NCI-H1092 (cell line): ENCODE measurements around the gene OAF.

Source experiments
- DNase-seq: peaks from one replicate; lab custom pipeline; 2025; lab: John Stamatoyannopoulos, UW

The OAF gene

DNA sequence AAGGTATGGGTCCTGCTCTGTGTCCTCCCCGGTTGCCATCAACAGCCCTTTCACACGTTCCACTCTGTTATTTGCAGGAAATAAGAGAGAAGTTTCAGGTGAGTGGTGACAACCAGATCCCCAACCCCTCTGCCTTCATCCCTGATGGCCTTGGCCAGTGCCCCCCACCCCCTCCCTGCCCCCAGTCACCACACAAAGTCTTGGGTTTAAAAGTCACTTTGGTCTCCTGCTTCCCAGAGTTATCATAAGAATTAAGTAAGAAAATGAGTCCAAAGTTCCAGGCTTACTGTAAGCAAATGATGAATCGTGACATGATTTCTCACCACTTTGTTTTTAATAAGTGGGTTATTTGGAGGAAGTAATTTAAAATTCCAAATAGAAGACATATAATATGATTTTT lies 9.2 kb upstream of the OAF start:
- no peak for DNase-seq

DNA sequence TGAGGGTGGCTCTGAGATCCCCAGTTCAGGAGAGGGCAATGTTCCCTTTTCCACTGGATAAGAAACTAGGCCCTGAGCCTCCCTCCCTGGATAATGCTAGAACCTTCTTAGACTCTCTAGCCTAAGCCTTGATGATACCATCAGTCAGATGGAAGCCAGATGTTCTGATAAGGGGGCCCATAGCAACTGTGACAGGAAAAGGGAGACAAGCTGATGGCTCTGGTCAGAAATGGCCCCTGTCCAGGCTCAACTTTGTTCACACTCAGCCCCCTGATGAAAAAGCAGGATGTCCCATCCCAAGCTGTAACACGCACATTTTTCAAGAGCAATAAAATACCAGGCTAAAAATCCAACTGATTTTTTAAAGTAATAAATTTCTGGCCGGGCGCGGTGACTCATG lies 7.2 kb upstream of the OAF start:
- DNase-seq, result no peak

DNA sequence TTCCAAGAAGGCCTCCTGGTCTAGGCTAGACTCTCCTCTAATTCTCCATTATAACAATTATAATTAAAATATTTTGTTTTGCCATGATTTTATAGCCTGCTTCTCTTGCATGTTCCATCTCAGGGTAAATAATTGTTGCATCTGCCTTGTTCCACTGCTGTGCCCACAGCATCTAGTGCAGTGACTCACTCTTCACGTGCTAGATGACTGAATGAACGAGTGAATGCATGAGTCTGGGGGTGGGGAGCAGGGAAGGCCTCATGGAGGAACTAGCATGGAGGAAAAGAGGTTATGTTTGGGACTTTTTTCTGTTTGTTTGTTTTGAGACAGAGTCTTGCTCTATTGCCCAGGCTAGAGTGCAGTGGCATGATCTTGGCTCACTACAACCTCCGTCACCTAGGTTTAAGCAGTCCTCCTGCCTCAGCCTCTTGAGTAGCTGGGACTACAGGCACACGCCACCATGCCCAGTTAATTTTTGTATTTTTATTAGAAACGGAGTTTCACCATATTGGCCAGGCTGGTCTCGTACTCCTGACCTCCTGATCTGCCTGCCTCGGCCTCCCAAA lies 5.2 kb upstream of the OAF start:
- DNase-seq, result no peak

DNA sequence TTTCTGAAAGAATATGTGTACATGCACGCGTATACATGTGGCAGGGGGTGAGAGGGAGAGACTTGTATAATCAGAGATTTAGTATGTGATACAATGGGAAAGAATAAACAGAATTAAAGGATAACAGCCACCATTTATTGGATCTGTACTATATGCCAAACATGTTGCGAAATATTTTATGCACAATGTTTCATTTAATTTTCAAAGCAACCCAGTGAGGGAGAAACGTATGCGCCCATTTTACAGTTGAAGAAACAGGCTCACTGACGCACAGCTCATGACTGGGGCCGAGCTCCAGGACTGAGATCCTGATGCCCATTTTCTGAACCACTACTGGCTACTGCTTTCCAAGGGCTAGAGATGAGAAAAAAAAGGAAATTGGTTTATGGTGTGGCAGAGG lies 3.3 kb upstream of the OAF start:
- DNase-seq, result no peak

DNA sequence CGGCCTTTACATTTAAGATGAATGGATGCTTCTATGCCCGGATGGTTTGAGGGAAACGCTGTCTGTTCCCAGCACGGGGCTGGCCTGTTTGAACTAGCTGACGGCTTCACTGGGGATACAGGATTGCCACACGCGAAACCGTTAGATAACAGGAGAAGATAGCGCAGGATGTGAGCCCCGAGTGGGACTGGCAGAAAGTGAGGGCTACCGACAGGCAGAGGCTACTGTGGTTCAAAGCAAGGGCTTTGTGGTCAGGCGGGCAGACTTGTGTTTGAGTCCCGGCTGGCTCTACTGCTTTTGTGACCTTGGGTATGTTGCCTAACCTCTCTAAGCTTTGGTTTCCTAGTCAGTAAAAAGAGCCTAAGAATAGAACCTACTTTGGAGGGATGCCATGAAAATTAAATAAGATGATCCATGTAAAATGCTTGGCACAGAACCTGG lies 2.8 kb upstream of the OAF start:
- DNase-seq, result no peak

DNA sequence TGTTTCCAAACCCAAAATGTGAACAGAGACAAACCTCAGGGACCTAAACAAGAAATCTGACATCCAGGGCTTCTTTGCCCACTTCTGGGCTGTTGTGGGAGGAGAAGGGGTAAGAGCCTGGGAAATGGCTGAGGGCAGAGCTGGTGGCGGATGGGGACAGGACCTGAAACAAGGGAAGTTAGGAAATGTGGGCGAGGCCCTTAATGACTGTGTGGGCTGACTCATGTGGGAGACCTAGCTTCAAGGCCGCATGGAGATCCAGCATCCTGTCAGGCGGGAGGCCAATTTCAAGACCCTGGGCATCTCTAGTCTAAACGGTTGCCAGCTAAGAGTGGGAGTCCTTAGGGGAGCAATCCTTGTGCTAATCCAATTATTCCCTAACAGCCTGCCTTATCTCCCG lies 2.1 kb upstream of the OAF start:
- no peak for DNase-seq

DNA sequence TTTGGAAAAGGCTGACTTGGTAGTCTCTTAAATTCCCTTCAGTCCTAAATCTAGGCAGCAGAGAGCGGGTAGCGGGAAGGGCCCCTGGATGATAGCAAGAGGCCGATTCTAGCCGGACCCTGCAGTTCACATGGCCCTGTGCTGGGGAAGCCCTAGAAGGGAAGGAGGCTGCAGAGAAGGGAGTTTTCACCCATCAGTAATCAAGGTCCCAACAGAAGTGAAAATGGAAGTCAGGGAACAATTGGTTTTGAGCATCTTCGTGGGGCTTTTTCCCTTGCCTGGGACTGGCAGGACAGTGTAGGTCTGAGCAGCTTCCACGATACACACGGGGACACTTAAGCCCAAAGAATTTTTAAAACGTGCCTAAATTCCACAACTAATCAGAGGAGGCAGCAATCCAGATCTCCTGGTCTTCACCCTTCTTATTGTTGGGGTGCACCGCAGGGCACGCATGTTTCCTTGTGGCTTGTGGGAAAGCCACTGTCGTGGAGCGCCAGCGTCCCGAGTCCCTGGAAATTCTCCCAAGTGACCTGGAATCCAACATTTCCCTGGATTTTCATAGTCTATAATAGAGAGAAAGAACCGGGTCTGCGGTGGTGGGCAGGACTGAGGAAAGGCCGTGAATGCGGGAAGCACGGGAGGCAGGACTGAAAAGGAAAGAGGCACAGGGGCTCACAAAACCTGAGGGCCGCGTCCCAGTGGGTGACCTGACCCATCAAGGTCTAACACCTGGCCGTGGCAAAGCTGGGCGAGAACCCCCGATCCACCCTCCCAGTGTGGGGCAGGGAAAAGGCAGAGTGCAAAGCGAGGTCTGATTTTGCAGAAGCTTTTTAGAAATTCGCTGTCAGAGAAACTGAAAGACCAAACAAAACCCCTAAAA lies 846 bp upstream of the OAF start:
- no peak for DNase-seq

DNA sequence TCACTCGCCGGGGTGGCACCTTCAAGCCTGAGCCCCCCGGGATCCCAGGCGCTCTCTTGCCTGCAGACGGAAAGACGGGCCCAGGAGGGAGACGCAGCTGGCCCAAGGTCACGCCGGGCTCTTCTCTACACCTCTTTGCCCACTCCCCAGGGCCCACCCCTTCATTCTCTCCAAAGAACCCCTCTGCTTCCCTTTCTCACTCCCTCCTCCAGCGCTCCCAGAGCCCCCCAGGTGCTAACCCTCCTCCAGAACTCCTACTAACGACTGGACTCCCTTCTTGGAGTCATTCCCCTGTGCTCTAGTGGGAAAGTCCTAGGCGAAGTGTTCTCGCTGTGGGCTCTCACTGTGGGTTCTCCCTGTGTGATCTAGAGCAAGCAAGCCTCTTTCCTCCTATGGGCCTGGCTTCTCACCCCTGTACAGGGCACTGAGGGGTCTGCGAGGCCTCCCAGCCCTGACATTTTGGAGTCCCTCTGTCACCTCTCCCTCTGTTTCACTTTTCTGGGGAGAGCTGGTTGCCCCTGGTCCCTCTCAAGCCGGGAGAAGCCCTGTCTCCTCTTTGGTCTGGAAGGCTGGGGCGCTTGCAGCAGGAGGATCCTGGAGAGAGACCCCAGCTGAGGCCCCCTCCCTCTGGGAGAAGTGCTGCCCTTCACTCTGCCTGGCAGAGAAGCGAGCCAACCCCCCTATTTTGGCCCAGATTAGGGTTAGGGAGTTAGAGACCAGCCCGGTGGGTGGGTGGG lies 858 bp downstream of the OAF start:
- no peak for DNase-seq

DNA sequence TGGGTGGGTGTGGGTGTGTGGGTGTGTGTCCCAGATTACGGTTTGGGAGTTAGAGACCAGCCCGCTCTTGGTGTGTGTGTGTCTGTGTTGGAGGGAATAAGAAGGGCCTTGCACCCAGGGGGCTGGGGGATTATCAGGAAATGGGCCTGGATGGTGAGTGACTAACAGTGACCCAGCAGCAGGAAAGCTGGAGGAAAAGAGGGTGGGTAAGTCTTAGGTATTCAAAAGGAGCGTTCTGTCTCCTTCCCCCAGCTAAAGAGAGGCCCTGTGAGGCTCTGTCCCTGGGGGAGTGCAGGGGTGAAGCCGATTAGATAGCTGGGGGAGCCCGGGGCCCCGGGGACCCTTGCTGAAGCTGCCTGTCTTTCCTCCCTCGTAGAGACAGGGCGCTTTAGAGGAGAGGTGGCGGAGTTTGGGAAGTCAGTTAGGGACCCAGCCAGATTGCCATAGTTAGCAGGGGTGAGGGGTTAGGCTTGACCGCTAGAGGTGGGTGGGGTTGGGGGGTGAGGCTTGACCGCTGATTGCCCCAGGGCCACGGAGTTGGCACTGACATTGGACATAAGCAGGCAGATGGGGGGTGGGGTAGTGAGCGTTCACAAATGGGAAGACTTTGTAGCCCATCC lies 1.5 kb downstream of the OAF start:
- no peak for DNase-seq

DNA sequence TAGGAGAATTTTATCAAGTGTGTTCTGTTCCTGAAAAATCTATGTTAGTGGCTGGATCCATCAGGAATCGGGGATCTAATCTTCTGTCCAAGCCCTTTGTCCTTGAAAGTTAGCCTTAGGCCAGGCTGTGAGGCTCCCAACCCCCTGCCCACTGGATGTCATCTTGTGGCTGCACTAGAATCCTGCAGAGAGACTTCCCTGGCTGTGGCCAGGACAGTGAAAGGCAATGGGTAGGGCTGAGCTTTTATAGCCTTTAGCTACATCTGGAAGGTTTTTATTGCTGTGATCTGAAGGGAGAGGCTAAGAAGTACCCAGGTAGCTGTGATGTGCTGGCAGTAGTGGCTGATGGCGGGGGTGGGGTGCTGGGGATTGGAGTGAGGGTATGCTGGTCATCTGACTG lies 2.1 kb downstream of the OAF start:
- DNase-seq, result no peak

DNA sequence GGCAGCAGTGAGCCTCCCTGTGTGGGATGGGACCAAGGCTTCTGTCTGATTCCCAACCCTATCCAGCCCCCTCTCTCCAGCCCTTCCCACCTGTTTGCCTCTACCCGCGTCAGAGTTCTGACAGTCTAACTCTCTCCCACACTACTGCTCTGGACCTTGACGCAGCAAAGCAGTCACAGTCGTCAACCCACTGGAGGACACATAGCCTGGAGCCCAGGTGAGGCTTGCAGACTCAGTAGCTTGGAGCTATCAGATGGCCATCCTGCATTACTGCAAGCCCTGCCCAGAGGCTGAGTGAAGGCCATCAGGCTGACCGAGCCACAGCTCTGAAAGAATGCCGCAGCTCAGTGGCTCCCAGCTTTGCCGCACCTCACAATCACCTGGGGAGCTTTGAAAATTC lies 3.7 kb downstream of the OAF start:
- DNase-seq, result no peak

DNA sequence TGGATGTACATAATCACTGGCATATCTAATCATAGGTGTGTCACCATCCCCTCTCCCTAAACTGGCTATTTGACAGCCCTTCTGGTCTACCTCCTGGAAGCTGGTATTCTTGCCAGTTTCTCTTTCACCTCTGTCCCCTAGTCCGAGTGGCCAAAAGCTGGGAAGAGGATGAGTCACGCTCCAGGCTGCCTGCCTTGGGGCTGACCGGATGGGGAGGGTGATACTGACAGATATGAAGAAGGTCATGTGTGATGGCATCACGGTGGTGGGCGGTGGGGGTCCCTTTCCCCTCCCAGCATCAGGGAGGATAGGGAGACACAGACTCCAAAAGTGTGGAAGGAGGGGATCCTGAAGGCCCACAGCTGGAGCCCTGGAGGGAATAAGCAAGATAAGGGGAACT lies 4.8 kb downstream of the OAF start:
- DNase-seq, result no peak

DNA sequence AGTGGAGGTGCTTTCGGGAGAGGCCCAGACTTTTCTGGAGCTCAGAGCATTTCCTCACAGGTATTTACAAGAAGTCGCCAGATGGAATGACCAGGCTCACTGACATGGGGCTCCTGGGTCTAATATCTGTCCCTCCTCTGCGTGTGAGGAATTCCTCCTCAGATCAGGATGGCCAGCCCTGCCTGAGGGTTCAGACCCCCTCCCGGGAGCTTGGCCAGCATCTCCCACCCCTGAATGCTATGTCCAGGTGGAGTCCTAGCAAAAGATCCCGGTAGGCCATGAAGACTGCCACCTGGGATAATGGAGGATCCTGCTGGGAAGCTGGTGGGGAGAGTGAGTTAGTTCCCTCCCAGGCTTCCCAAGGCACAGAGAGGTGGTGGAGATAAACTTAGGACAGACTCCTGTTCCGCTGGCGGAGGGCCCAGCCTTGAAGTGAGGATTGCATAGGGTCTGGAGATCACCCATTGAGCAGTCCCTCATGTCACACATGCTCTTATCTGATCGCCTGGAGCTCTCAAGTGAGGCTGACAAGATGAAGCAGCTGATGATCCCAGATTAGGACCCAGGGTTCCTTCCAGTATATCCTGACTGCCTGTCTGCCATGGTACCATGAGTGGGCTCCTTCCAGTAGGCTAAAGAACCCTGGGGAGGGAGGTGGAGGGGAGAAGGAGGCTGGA lies 5.7 kb downstream of the OAF start:
- no peak for DNase-seq

DNA sequence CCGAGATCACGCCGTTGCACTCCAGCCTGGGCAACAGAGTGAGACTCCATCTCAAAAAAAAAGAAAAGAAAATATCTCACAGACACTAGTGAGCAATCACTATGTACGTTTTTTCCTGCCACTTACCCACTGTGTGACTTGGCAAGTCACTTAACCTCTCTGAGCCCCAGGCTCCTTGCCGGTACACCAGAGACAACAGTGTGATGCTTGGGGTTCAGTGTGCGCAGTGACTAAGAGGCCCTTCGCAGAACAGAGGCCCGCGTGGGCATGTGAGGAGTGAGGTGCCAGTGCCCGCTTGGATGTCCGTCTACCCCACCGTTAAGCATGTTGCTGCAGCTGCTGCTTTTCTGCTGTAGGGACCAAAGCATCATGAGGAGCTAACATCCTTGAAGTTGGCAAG lies 6.7 kb downstream of the OAF start:
- no peak for DNase-seq

DNA sequence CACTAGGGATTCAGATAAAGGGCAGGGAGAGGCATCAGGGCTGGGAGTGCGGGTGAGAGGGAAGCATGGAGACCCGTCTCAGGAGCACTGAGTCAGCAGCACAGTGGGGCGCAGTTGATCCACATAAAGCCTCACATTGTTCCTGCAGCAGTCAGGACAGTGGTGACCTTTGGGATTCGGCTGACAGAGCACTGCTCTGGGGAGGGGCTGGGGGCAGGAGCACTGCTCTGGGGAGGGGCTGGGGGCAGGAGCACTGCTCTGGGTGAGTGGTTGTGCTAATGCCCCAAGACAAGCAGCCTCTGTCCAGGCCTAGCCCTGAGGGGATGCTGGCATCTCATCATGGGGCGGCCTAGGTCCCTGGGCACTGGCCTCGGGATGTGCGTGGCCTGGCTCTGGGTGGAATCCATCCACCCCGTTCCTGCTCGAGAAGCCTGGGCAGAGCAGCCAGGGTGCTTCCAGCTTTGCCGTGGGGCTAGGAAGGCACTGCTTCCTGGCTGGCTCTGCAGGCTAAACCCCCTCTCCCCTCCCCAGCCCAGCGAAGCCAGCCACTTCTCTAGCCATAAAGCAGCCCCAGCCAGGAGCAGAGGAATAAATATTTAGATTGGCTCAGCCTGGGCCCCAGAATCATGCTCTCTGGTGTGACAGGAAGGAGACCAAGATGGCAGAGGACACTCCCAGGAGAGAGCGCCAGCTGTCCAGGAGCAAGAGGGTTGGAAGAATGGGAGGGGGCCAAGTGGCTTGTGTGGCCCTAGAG lies 7.3 kb downstream of the OAF start:
- peak; percentile 54 for DNase-seq

DNA sequence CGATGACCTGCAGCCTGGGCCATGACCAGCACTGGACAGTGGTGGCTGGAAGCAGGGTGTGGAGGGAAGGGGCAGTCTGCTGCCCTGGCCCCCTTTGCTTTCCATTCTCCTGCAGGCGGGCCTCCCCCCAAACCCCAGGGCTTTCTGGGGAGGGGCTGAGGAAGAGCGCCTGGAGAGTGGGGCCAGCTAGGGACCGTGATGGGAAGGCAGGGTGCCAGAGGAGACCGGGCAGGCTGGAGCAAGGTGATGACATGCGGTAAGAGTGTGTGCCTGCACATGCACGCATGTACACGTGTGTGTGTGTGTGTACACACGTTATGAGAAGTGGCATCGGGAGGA lies 7.8 kb downstream of the OAF start:
- DNase-seq, result no peak

DNA sequence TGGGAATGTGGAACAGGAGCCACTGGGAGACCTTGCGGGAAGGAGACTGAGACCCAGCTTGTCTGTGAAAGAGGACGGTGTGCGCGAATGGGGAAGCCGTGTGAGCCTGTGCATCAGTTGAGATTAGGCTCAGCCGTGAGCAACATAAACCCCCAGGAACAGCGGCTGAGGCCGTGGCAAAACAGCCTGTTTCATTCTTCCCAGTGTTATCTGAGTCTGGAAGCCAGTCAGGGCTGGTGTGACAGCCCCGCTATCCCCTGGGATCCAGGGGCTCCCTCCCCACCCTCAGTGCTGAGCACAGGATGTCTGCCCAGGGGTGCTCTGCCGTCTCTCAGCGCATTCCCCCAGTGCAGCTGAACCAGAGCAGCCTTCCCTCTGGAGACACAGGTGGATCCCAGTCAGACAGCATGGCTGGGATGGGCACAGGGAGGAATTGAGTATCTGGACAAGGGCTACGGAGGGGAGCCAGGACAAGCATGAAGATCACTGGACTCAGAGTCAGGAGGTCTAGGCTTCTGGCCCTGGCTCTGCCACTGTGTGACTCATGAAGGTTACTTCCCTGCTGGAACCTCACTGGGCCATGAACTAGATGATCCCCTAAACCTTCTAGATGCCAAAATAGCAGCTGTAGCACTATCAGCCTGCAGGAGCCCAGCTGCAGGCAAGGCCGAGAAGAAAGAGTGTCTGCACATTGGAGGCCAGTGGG lies 8.6 kb downstream of the OAF start:
- no peak for DNase-seq

DNA sequence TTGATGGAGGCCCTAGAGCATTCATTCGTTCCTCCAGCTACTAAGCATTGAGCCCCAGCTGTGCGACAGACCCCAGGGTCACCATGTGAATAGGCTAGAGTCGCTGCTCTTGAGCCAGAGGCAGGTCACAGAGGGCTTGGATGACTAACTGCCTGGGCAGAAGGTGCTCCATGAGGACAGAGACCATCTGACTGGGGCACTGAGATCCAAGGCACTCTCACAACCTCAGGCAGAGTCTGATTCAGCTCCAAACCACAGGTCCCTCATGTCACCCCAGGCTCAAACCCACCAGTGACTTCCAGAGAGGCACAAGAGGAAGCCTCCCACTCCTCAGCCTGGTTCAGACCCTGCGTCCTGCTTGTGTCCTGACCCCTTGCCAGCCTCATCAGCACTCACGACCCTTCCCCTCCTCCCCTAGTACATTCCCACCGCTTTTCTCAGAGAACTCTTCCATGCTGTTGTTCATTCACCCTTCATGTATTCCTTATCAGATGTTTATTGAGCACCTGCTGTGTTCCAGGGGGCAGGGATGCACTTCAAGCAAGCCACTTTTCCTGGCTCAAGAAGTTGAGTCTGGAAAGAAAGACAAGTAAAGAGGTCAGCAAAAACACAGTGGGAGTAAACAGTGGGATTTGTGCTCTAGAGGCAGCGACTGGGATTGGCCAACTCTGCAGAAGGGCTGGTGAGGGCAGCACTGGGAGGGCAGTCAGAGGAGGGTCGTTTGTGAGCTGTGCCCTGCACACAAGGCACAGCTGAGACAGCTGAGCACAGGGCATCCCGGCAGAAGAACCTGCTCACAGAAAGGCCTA lies 9.3 kb downstream of the OAF start:
- no peak for DNase-seq

DNA sequence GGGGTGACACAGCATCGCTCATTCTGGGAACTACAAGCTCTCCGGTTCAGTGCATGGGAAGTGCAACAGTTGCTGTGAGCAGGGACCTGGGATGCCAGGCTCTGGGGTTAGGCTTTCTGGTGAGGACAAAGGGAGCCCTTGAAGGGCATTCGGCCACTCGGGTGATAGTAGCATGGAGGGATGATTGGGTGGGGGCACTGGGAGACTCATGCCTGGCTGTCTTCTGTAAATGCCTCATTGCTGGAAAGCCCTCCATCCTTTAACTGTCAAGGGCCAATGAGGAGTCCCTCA lies 9.9 kb downstream of the OAF start:
- DNase-seq, result no peak

DNA sequence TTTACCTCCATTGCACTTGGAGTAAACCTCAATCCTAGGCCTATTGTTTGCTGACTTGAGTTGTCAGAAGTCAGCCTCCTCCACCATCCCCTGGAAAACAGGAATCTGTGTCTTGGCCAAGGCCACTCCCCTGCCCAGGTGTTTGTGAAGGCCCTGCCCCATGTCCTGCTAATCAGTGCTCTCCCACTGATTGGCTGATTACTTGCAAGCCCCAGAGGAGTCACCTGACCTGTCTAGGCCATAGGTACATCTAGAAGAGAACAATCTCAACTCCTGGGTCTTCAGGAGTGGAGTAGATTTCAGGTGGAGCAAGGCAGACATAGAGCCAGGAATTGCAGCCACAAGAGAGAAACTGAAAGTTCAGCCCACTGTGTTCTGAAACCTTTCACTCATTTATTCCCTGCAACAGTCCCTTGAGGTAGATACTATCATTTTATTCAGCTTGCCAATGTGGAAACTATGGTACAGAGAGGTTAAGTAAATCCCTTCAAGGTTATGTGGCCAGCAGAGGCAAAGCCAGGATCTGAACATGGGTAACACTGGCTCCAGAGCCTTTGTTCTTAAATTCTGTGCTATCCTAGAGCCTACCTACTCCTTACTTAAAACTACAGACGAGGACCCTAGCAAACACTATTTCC lies 10.4 kb downstream of the OAF start:
- DNase-seq, result no peak
